PFSK-1 (cell line): Measurements from ENCODE around the gene RBP5.

ENCODE experiments used
- FOXP2 ChIP-seq: optimal IDR thresholded peaks from 2 replicates; pipeline ENCODE3; 2011; ENCODE audit warnings: borderline replicate concordance, control low read depth, inconsistent platforms; ENCODE audit not compliant: insufficient read depth; ENCODE audit errors: extremely low read length, extremely low read depth
- POLR2AphosphoS5 ChIP-seq: IDR thresholded peaks from 2 replicates; pipeline ENCODE4 v1.6.1; 2012; ENCODE audit warnings: low read depth, mild to moderate bottlenecking, control low read depth, low read length, moderate library complexity
- REST ChIP-seq, 2 experiments: IDR thresholded peaks; 2 replicates each; pipeline versions ENCODE4 v1.6.1 to v1.8.0; 2011 to 2012; ENCODE audit warnings: low read depth in 2 of 2, low read length in 2 of 2, control low read depth in 1 of 2, inconsistent platforms in 1 of 2, mild to moderate bottlenecking in 1 of 2, moderate library complexity in 1 of 2; ENCODE audit not compliant: insufficient read depth in 1 of 2
- SIN3A ChIP-seq: IDR thresholded peaks from 2 replicates; pipeline ENCODE4 v1.6.1; 2012; ENCODE audit warnings: mild to moderate bottlenecking, low read length, moderate library complexity, borderline replicate concordance; ENCODE audit not compliant: insufficient read depth
- TAF1 ChIP-seq: IDR thresholded peaks from 2 replicates; pipeline ENCODE4 v1.6.1; 2012; ENCODE audit warnings: low read length, control low read depth, borderline replicate concordance; ENCODE audit not compliant: insufficient read depth

RBP5 gene

DNA sequence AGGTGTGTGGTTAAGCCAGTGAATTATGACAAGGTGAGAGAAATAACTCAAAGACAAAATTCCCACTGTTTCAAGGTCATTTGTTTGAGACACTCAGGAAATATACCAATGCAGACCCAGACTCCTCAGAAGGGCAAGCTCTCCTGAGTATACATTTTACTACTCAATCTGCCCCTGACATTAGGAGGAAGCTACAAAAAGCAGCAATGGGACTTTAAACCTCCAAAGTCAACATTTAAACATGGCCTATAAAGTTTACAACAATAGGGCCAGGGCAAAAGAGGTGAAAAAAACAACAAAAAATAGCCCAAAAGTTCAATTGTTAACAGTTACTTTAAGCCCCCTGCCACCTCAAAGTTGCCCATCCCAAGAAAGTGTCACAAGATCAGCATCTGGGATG, 41.3 kb upstream of the RBP5 start:
- TF ChIP-seq POLR2AphosphoS5 (no peak), TAF1 (no peak), SIN3A (no peak), FOXP2 (no peak), REST (IDR thresholded peaks at IDR 0.05; ENCODE audit: insufficient read depth in 1 of 2, low read depth in 2 of 2, low read length in 2 of 2) (no peak)

DNA sequence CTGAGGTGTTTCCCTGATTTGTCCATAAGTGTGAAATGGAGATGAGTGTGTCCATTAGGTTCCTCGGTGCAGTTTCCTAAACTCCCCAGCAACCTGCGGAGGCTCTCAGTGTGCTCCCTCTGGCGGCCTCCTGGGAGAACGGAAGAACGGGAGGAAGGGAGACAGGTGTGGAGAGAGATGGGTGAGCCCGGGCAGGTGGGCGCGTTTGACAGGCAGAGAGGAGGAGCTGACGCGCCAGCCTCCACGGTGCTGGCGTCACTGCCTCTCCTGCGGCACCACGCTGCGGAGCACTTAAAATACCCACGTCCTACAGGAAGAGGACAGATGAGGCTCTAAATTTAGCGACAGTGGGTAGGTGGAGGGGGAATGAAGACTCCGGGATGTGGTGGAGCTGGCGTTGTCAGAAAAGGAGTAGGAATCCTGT, 34.0 kb upstream of the RBP5 start:
- no peak for TF ChIP-seq TAF1
- no peak for TF ChIP-seq SIN3A
- TF ChIP-seq REST (IDR thresholded peaks at IDR 0.05; ENCODE audit: insufficient read depth in 1 of 2, low read depth in 2 of 2, low read length in 2 of 2), result no peak
- TF ChIP-seq FOXP2, result no peak
- TF ChIP-seq POLR2AphosphoS5, result no peak

DNA sequence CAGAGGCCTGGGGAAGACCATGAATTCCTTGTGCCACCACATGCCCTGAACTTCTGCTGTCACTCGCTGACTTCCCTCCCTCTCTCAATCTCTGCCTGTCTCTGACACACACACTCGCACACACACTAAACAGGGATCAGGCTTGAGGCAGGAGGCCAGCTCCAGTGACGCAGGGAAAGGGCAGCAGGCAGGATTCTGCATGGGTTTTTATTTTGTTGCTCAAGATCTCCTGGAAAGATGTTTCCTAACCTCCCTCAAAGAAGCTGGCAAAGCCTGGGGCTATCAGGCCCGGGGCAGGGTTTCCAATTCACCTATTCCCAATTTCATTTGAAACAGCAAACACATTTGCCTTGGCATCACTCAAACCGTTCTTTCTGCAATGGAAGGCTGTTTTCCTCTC, 33.1 kb upstream of the RBP5 start:
- no peak for TF ChIP-seq POLR2AphosphoS5
- no peak for TF ChIP-seq REST (IDR thresholded peaks at IDR 0.05; ENCODE audit: insufficient read depth in 1 of 2, low read depth in 2 of 2, low read length in 2 of 2)
- no peak for TF ChIP-seq FOXP2
- no peak for TF ChIP-seq SIN3A
- TF ChIP-seq TAF1, result no peak

DNA sequence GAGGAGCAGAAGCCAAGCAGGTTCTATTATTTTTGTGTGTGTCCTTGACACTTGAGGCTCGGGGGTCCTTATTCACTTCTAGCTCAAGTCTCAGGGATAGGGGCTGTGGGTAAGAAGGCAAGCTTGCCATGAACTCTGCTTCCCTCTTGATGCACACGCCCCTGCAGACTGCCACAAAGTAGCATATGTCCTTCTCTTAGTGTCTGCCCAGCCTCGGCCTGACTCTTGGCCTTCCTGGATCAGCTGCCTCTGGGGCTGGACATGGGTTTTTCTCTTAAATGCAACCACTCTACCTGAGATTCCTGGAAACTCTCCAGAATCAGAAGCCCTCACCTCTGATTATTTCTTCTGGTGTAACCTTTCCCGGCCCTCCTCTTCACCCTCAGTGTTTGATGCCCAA, 32.6 kb upstream of the RBP5 start:
- TF ChIP-seq FOXP2, result no peak
- TF ChIP-seq SIN3A, result no peak
- no peak for TF ChIP-seq REST (IDR thresholded peaks at IDR 0.05; ENCODE audit: insufficient read depth in 1 of 2, low read depth in 2 of 2, low read length in 2 of 2)
- no peak for TF ChIP-seq POLR2AphosphoS5
- TF ChIP-seq TAF1, result no peak

DNA sequence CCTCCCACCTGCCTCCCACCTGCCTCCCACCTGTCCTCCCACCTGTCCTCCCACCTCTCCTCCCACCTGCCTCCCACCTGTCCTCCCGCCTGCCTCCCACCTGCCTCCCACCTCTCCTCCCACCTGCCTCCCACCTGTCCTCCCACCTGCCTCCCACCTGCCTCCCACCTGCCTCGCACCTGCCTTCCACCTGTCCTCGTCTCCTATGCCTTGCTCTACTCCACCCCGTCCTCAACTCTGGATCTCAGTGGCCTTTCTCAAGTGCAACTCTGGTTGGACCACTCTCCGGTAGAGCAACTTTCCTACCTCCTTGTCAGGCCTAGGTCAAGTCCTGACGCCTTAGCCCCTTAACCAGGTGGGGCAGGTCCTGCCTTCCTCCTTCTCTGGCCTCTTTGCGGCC, 31.5 kb upstream of the RBP5 start:
- TF ChIP-seq REST (IDR thresholded peaks at IDR 0.05; ENCODE audit: insufficient read depth in 1 of 2, low read depth in 2 of 2, low read length in 2 of 2), result no peak
- TF ChIP-seq FOXP2, result no peak
- no peak for TF ChIP-seq SIN3A
- no peak for TF ChIP-seq POLR2AphosphoS5
- no peak for TF ChIP-seq TAF1
